Measurements from ENCODE around the gene ABHD16A.

Gene ABHD16A

GRCh38 chr6:31692886-31693285, 10.2 kb downstream of the ABHD16A start:
- no peak overlapping the region for H3K4me3 ChIP-seq (ENCODE audit: low read length)
- no peak for TF ChIP-seq CTCF (IDR thresholded peaks at IDR 0.05; ENCODE audit: insufficient read depth, low read depth, low read length, missing control alignments)
- no peak for DNase-seq (ENCODE audit: low read depth)

GRCh38 chr6:31692353-31692752, 10.8 kb downstream of the ABHD16A start:
- no peak for DNase-seq (ENCODE audit: low read depth)
- no peak overlapping the region for H3K4me3 ChIP-seq (ENCODE audit: low read length)
- TF ChIP-seq CTCF (IDR thresholded peaks at IDR 0.05; ENCODE audit: insufficient read depth, low read depth, low read length, missing control alignments) = no peak

- no peak for TF ChIP-seq CTCF (IDR thresholded peaks at IDR 0.05; ENCODE audit: insufficient read depth, low read depth, low read length, missing control alignments)
- no peak for DNase-seq (ENCODE audit: low read depth)
- H3K4me3 ChIP-seq (ENCODE audit: low read length) = no peak overlapping the region
Measured at GRCh38 chr6:31691564-31692108, 11.5 kb downstream of the ABHD16A start.

GRCh38 chr6:31691078-31691463, 12.1 kb downstream of the ABHD16A start:
- no peak overlapping the region for H3K4me3 ChIP-seq (ENCODE audit: low read length)
- TF ChIP-seq CTCF (IDR thresholded peaks at IDR 0.05; ENCODE audit: insufficient read depth, low read depth, low read length, missing control alignments) = no peak
- DNase-seq (ENCODE audit: low read depth) = no peak

GRCh38 chr6:31690231-31691077, 12.7 kb downstream of the ABHD16A start:
- TF ChIP-seq CTCF (IDR thresholded peaks at IDR 0.05; ENCODE audit: insufficient read depth, low read depth, low read length, missing control alignments) = no peak
- no peak for DNase-seq (ENCODE audit: low read depth)
- H3K4me3 ChIP-seq (ENCODE audit: low read length) = no peak overlapping the region

- H3K4me3 ChIP-seq (ENCODE audit: low read length) = no peak overlapping the region
- DNase-seq (ENCODE audit: low read depth) = no peak
- peak; percentile 49 for TF ChIP-seq CTCF (IDR thresholded peaks at IDR 0.05; ENCODE audit: insufficient read depth, low read depth, low read length, missing control alignments)
Measured at GRCh38 chr6:31689249-31690110, 13.6 kb downstream of the ABHD16A start.

Data from epithelial cell of esophagus (primary cell).